Body of pancreas (tissue), 4 donors: ENCODE data around the gene PML. TPM values are rescaled to one million over a fixed set of nuclear protein-coding genes. Genes with fewer than 3 reads are reported as not detected.
"Not testable (repeated sequence)": the region's sequence is repeated elsewhere in the genome, so short reads cannot be mapped to it uniquely, and the experiment has no call there.

Experiments
- ATAC-seq: fragments of 150-250 bp; one replicate; pipeline ENCODE4 v1.9.1; 2016
- DNase-seq, 4 donors: peaks; one replicate each; pipeline ENCODE4 v3.0.0-alpha.2; 2019
- H3K27ac ChIP-seq, 4 donors: fragments of 200-600 bp; sonication (generic); 1 replicate in 3 of 4; 2 replicates in 1 of 4; pipeline versions ENCODE4 v1.5.1 to v1.6.1; 2016 to 2019; ENCODE audit warnings: mild to moderate bottlenecking in 1 of 4, mixed read lengths in 1 of 4, moderate library complexity in 1 of 4
- H3K27me3 ChIP-seq, 2 donors: fragments of 200-600 bp; sonication (generic); one replicate each; pipeline ENCODE4 v1.6.0; 2016; ENCODE audit warnings: mild to moderate bottlenecking in 1 of 2
- H3K36me3 ChIP-seq, 2 donors: fragments of 200-600 bp; sonication (generic); replicated peaks in 1 of 2; 2 replicates each; pipeline ENCODE4 v1.5.1; 2016; ENCODE audit warnings: low read depth in 2 of 2; ENCODE audit not compliant: insufficient read depth in 1 of 2
- H3K4me1 ChIP-seq: fragments of 200-600 bp; sonication (generic); one replicate; pipeline ENCODE4 v1.6.0; 2016
- H3K4me3 ChIP-seq, 2 donors: fragments of 200-600 bp; sonication (generic); 1 replicate in 1 of 2; 2 replicates in 1 of 2; pipeline ENCODE4 v1.5.1; 2016 to 2019
- H3K9me3 ChIP-seq, 3 donors: fragments of 200-600 bp; sonication (generic); 1 replicate in 2 of 3; 2 replicates in 1 of 3; pipeline ENCODE4 v1.5.1; 2016
- CTCF ChIP-seq, 7 experiments: fragments of 450-650 bp in 4 of 7; fragments of 200-600 bp in 3 of 7; sonication (generic) in 3 of 7; IDR thresholded peaks; one replicate each; pipeline ENCODE4 v1.5.1; 2016 to 2019; ENCODE audit warnings: antibody characterized with exemption in 7 of 7
- POLR2A ChIP-seq, 3 donors: fragments of 450-650 bp; IDR thresholded peaks; one replicate each; pipeline ENCODE4 v1.6.1; 2016; ENCODE audit warnings: antibody characterized with exemption in 3 of 3, mild to moderate bottlenecking in 2 of 3
- WGBS, 2 donors: methylation state at CpG; one replicate each; pipeline ENCODE4 v1.1.5; 2017; 5-methylcytosine and 5-hydroxymethylcytosine counted together
- intact Hi-C: fragments of 100-400 bp; cut with DNase I; formaldehyde crosslinking; loops from one replicate; pipeline ENCODE4 v1.15.1; 2023
- total RNA-seq, 2 donors: library from RNA; depleted of rRNA; stranded (reverse); fragments of >200 nt; gene quantifications; one replicate each; pipeline ENCODE4 v1.1.0, GENCODE V29; 2016

The PML gene
- total RNA-seq, 2 donors from 2014 or later: 27.8 to 38.2 TPM

GRCh38 chr15:73969151-73969759 is 25.3 kb upstream of the PML start:
- Histone ChIP-seq H3K27me3 (peaks cover 0 to 5% of the 10 kb centered on the region in 2 donors), H3K4me1 (peaks cover 19% of the 10 kb centered on the region), H3K4me3 (no peak overlapping the region), H3K27ac (no peak overlapping the region), H3K36me3 (no peaks in the 10 kb centered on the region), H3K9me3 (no peaks in the 10 kb centered on the region)
- intact Hi-C loops: no loop called here
- DNase-seq: no peak
- TF ChIP-seq POLR2A (IDR thresholded peaks at IDR 0.05): no peak
- TF ChIP-seq CTCF (IDR thresholded peaks at IDR 0.05): no peak
- 73 to 87% methylated on average over 6 of the region's 6 CpGs for WGBS, 2 donors
- no peak for ATAC-seq

GRCh38 chr15:73972984-73973682 is 21.4 kb upstream of the PML start:
- Histone ChIP-seq H3K36me3 (no peaks in the 10 kb centered on the region), H3K9me3 (no peaks in the 10 kb centered on the region), H3K4me3 (no peak overlapping the region), H3K4me1 (peaks cover 13% of the 10 kb centered on the region), H3K27me3 (peaks cover 0 to 7% of the 10 kb centered on the region in 2 donors), H3K27ac (no peak overlapping the region)
- whole genome bisulfite sequencing, 2 donors: 12 to 20% methylated on average over 12 to 25 of the region's 26 CpGs
- DNase-seq (peak; percentile 86 to 90 (median 88)), ATAC-seq (peak; percentile 95)
- no peak for TF ChIP-seq POLR2A (IDR thresholded peaks at IDR 0.05)
- peak; percentile 66 to 92 (median 83) for TF ChIP-seq CTCF (IDR thresholded peaks at IDR 0.05)
- intact Hi-C loops: no loop called here

- intact Hi-C loops, H3K27ac ChIP-seq, H3K27me3 ChIP-seq, H3K4me3 ChIP-seq, H3K36me3 ChIP-seq, ATAC-seq, DNase-seq, H3K9me3 ChIP-seq: not testable (repeated sequence)
- WGBS, 2 donors: 81 to 82% methylated on average over 19 to 36 of the region's 39 CpGs
- H3K4me1 ChIP-seq: peaks cover 13% of the 10 kb centered on the region
Measured at GRCh38 chr15:73973683-73974200, 20.8 kb upstream of the PML start.

- H3K9me3 ChIP-seq, H3K36me3 ChIP-seq, H3K4me3 ChIP-seq, intact Hi-C loops, H3K27me3 ChIP-seq, ATAC-seq, DNase-seq, H3K27ac ChIP-seq: not testable (repeated sequence)
- 41 to 42% methylated on average over 18 of the region's 18 CpGs for WGBS, 2 donors
- peaks cover 13% of the 10 kb centered on the region for H3K4me1 ChIP-seq
Measured at GRCh38 chr15:73975440-73976125, 18.9 kb upstream of the PML start.

GRCh38 chr15:73978896-73979295 is 15.6 kb upstream of the PML start:
- peak overlapping the region in 1 of 4 donors; percentile 48 for H3K27ac ChIP-seq
- intact Hi-C loops: no loop called here
- H3K4me1 ChIP-seq: peaks cover 8% of the 10 kb centered on the region
- H3K9me3 ChIP-seq: no peaks in the 10 kb centered on the region
- DNase-seq: no peak
- no peak overlapping the region for H3K4me3 ChIP-seq
- no peaks in the 10 kb centered on the region for H3K36me3 ChIP-seq
- ATAC-seq: peak; percentile 38
- 54 to 61% methylated on average over 3 of the region's 3 CpGs for WGBS, 2 donors
- peaks cover 0 to 7% of the 10 kb centered on the region in 2 donors for H3K27me3 ChIP-seq
- TF ChIP-seq CTCF (IDR thresholded peaks at IDR 0.05): no peak
- TF ChIP-seq POLR2A (IDR thresholded peaks at IDR 0.05): no peak
